SU-DHL-6 (cell line): ENCODE results near the gene FXYD2.

Experiments
- H2AFZ ChIP-seq: fragments of 200-600 bp; sonication (generic); 2 replicates; pipeline ENCODE4 v1.6.1; 2014; ENCODE audit warnings: low read depth, mild to moderate bottlenecking, moderate library complexity, mixed read lengths, antibody characterized with exemption, low read length; ENCODE audit not compliant: severe bottlenecking
- H3F3A ChIP-seq: fragments of 200-600 bp; shearing (Covaris generic); 2 replicates; pipeline ENCODE4 v1.6.0; 2016; ENCODE audit warnings: antibody characterized with exemption, mild to moderate bottlenecking; ENCODE audit not compliant: insufficient read depth
- H3K27ac ChIP-seq: fragments of 200-600 bp; sonication (generic); 2 replicates; pipeline ENCODE4 v1.5.1; 2016; ENCODE audit warnings: low read depth, mild to moderate bottlenecking, low read length, moderate library complexity, mixed read lengths
- H3K27me3 ChIP-seq: fragments of 200-600 bp; sonication (generic), shearing (Covaris generic); 2 replicates; pipeline ENCODE4 v1.6.0; 2014; ENCODE audit warnings: mild to moderate bottlenecking, low read length
- H3K36me3 ChIP-seq: fragments of 200-600 bp; sonication (generic); 2 replicates; pipeline ENCODE4 v1.6.1; 2014; ENCODE audit warnings: mild to moderate bottlenecking, low read length, mixed read lengths
- H3K4me2 ChIP-seq: fragments of 300-600, 200-600 bp; shearing (Covaris generic), sonication (generic); 2 replicates; pipeline ENCODE4 v1.6.0; 2014; ENCODE audit warnings: low read length, low read depth, mild to moderate bottlenecking; ENCODE audit not compliant: poor library complexity, severe bottlenecking
- H3K4me3 ChIP-seq: fragments of 200-600 bp; sonication (generic); 2 replicates; pipeline ENCODE4 v1.5.1; 2014; ENCODE audit warnings: antibody characterized with exemption, low read length, mild to moderate bottlenecking, mixed read lengths; ENCODE audit not compliant: insufficient read depth, poor library complexity, severe bottlenecking
- H3K79me2 ChIP-seq: fragments of 200-600 bp; sonication (generic); 2 replicates; pipeline ENCODE4 v1.6.1; 2014; ENCODE audit warnings: mild to moderate bottlenecking, low read length, moderate library complexity; ENCODE audit not compliant: insufficient read depth
- H3K9ac ChIP-seq: fragments of 200-600 bp; sonication (generic); 2 replicates; pipeline ENCODE4 v1.7.0; 2014; ENCODE audit warnings: mild to moderate bottlenecking, low read length
- H3K9me2 ChIP-seq: fragments of 200-600 bp; sonication (generic); replicated peaks from 2 replicates; pipeline ENCODE4 v1.6.1; 2014; ENCODE audit warnings: low read length; ENCODE audit not compliant: insufficient read depth
- H3K9me3 ChIP-seq: fragments of 200-600 bp; sonication (generic); 2 replicates; pipeline ENCODE4 v1.6.1; 2014; ENCODE audit warnings: low read length, mixed read lengths; ENCODE audit not compliant: insufficient read depth
- H4K20me1 ChIP-seq: fragments of 200-600 bp; sonication (generic); 2 replicates; pipeline ENCODE4 v1.6.1; 2014; ENCODE audit warnings: low read depth, mild to moderate bottlenecking, antibody characterized with exemption, low read length, moderate library complexity, mixed read lengths
- EZH2phosphoT487 ChIP-seq: fragments of 200-600 bp; sonication (generic), shearing (Covaris generic); conservative IDR thresholded peaks from 2 replicates; pipeline ENCODE4 v1.6.1; 2018; ENCODE audit warnings: mild to moderate bottlenecking, antibody characterized with exemption, low read length, moderate library complexity, mixed read lengths
- TF ChIP-seq, protein P1 (sequence below): fragments of 200-600 bp; sonication (generic); IDR thresholded peaks from one replicate; pipeline ENCODE4 v1.5.1; 2017; ENCODE audit warnings: antibody characterized with exemption, mild to moderate bottlenecking, low read length, moderate library complexity; ENCODE audit not compliant: insufficient read depth, poor library complexity, severe bottlenecking

Gene FXYD2

GRCh38 chr11:117834838-117835443 lies 10.4 kb upstream of the FXYD2 start:
- Histone ChIP-seq H3F3A (no peaks in the 10 kb centered on the region), H3K9me2 (no peaks in the 10 kb centered on the region), H3K4me2 (no peak overlapping the region), H3K79me2 (no peaks in the 10 kb centered on the region), H3K4me3 (no peak overlapping the region), H3K9ac (no peak overlapping the region), H3K27ac (no peak overlapping the region), H2AFZ (no peak overlapping the region), H3K9me3 (no peaks in the 10 kb centered on the region), H3K27me3 (no peaks in the 10 kb centered on the region), H3K36me3 (no peaks in the 10 kb centered on the region), H4K20me1 (no peaks in the 10 kb centered on the region)
- TF ChIP-seq EZH2phosphoT487: no peak
- TF ChIP-seq, protein P1, sequence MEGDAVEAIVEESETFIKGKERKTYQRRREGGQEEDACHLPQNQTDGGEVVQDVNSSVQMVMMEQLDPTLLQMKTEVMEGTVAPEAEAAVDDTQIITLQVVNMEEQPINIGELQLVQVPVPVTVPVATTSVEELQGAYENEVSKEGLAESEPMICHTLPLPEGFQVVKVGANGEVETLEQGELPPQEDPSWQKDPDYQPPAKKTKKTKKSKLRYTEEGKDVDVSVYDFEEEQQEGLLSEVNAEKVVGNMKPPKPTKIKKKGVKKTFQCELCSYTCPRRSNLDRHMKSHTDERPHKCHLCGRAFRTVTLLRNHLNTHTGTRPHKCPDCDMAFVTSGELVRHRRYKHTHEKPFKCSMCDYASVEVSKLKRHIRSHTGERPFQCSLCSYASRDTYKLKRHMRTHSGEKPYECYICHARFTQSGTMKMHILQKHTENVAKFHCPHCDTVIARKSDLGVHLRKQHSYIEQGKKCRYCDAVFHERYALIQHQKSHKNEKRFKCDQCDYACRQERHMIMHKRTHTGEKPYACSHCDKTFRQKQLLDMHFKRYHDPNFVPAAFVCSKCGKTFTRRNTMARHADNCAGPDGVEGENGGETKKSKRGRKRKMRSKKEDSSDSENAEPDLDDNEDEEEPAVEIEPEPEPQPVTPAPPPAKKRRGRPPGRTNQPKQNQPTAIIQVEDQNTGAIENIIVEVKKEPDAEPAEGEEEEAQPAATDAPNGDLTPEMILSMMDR: no peak

- no peaks in the 10 kb centered on the region for H3K9me2 ChIP-seq
- H3K27me3 ChIP-seq: no peaks in the 10 kb centered on the region
- H3K4me3 ChIP-seq: no peak overlapping the region
- no peaks in the 10 kb centered on the region for H3F3A ChIP-seq
- H3K36me3 ChIP-seq: no peaks in the 10 kb centered on the region
- H3K27ac ChIP-seq: no peak overlapping the region
- H3K9me3 ChIP-seq: no peaks in the 10 kb centered on the region
- H3K4me2 ChIP-seq: no peak overlapping the region
- H2AFZ ChIP-seq: no peak overlapping the region
- no peak for TF ChIP-seq EZH2phosphoT487
- TF ChIP-seq, protein P1: no peak
- H4K20me1 ChIP-seq: no peaks in the 10 kb centered on the region
- no peaks in the 10 kb centered on the region for H3K79me2 ChIP-seq
- no peak overlapping the region for H3K9ac ChIP-seq
Measured at GRCh38 chr11:117834068-117834810, 9.7 kb upstream of the FXYD2 start.

DNA sequence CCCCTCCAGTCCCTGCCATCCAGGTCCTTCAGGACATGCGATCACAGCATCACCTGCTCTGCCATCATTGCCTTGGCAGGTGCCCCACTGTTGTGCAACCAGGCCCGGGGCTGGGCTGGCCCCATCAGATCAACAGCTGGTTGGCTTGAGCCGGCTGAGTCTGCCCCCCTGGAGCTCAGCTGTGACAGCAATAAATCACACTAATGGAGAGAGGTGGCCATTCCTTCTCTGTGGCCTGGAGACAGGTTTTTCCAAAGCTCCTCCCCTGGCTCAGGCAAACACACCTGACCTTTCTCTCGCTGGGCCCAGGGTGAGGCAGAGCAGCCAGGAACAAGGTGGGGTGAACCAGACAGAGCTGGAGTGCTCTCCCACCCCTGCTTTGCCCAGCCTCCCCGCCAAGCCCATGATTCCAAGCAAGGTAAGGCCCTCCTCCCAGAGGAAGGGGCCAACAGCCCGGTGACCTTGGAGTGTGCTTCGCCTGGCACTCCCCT lies 8.9 kb upstream of the FXYD2 start:
- H3K27me3 ChIP-seq: no peaks in the 10 kb centered on the region
- no peak overlapping the region for H3K9ac ChIP-seq
- H3K79me2 ChIP-seq: no peaks in the 10 kb centered on the region
- no peak overlapping the region for H3K4me2 ChIP-seq
- no peaks in the 10 kb centered on the region for H3K36me3 ChIP-seq
- no peak overlapping the region for H3K27ac ChIP-seq
- H3K9me2 ChIP-seq: no peaks in the 10 kb centered on the region
- H2AFZ ChIP-seq: no peak overlapping the region
- TF ChIP-seq, protein P1: no peak
- no peak for TF ChIP-seq EZH2phosphoT487
- no peaks in the 10 kb centered on the region for H3F3A ChIP-seq
- no peaks in the 10 kb centered on the region for H3K9me3 ChIP-seq
- H4K20me1 ChIP-seq: no peaks in the 10 kb centered on the region
- H3K4me3 ChIP-seq: no peak overlapping the region
